ENCODE data around the gene ANKRD28. TPM values are rescaled to one million over a fixed set of nuclear protein-coding genes. Genes with fewer than 3 reads are reported as not detected.

ANKRD28 gene
- total and polyA plus RNA-seq, 9 of the 15 experiments (the other 6 are each of a cell fraction or from before 2014, with no cell fraction given), result 11.7 to 66.0 (median 36.7) TPM

DNA sequence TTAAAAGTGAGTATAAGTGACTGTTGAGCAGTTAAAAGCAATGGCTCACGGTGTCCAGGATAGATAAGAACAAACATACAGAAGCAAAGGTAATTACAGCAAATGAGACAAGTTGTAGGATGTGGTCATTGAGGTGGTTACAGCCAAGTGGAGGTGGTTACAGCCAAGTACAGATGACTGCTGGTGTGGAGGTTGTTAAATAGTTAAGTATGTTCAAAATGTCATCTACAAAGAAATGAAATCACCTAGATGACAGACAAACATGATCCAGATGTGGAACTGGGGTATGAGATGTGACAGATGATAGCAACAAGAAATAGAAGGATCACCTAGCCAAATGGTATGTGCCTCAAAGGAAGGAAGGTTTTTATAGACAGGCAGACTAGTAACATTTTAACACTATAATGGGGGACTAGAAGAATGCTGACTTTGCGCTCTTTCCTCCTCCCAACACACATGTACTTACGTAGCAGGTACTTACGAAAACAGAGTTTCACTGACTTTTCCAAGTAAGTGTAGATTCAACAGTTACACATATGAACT is 6.8 kb upstream of the ANKRD28 start (continued):
- no peak for TF ChIP-seq FOXK1 (CRISPR knock-in tag; IDR thresholded peaks at IDR 0.05; ENCODE audit: borderline replicate concordance)
- peak; percentile 30; the same call in 1 of the 2 replicates for TF ChIP-seq KLF16 (IDR thresholded peaks at IDR 0.05)
- no peak for TF ChIP-seq RAD51 (IDR thresholded peaks at IDR 0.05; ENCODE audit: borderline replicate concordance, low read depth)
- TF ChIP-seq U2AF2 (optimal IDR thresholded peaks at IDR 0.05; ENCODE audit: low read depth, low read length), result no peak
- no peak for TF ChIP-seq NFE2 (IDR thresholded peaks at IDR 0.05; ENCODE audit: low read depth)
- TF ChIP-seq TCF7L2 (IDR thresholded peaks at IDR 0.05; ENCODE audit: low read depth, low read length), result no peak
- peak; percentile 84 for TF ChIP-seq DPF2 (IDR thresholded peaks at IDR 0.05)
- peak; percentile 43; the same call in 1 of the 2 replicates for TF ChIP-seq FOXM1 (IDR thresholded peaks at IDR 0.05; ENCODE audit: low read depth)
- TF ChIP-seq FOXM1 (CRISPR knock-in tag; IDR thresholded peaks at IDR 0.05; ENCODE audit: low read depth), result no peak
- peak; percentile 81 for TF ChIP-seq EP300 (IDR thresholded peaks at IDR 0.05; ENCODE audit: low read length)
- TF ChIP-seq PYGO2 (tag; IDR thresholded peaks at IDR 0.05), result no peak
- TF ChIP-seq ZNF263 (CRISPR knock-in tag; IDR thresholded peaks at IDR 0.05; ENCODE audit: borderline replicate concordance), result no peak
- TF ChIP-seq ZNF644 (tag; IDR thresholded peaks at IDR 0.05; ENCODE audit: low read depth), result no peak
- TF ChIP-seq, protein P1, sequence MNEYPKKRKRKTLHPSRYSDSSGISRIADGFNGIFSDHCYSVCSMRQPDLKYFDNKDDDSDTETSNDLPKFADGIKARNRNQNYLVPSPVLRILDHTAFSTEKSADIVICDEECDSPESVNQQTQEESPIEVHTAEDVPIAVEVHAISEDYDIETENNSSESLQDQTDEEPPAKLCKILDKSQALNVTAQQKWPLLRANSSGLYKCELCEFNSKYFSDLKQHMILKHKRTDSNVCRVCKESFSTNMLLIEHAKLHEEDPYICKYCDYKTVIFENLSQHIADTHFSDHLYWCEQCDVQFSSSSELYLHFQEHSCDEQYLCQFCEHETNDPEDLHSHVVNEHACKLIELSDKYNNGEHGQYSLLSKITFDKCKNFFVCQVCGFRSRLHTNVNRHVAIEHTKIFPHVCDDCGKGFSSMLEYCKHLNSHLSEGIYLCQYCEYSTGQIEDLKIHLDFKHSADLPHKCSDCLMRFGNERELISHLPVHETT (CRISPR knock-in tag; conservative IDR thresholded peaks at IDR 0.05 in 1 of 2, IDR thresholded peaks at IDR 0.05 in 1 of 2), result peak in 1 of 2 experiments; percentile 50; a peak in 1 of 4 replicates
- 0 out of 2 replicates have a peak, but pooled peaks have one; percentile 18 for TF ChIP-seq GABPB1 (CRISPR knock-in tag; IDR thresholded peaks at IDR 0.05)
- TF ChIP-seq DIDO1 (tag; IDR thresholded peaks at IDR 0.05; ENCODE audit: low read depth), result no peak
- TF ChIP-seq, protein P2, sequence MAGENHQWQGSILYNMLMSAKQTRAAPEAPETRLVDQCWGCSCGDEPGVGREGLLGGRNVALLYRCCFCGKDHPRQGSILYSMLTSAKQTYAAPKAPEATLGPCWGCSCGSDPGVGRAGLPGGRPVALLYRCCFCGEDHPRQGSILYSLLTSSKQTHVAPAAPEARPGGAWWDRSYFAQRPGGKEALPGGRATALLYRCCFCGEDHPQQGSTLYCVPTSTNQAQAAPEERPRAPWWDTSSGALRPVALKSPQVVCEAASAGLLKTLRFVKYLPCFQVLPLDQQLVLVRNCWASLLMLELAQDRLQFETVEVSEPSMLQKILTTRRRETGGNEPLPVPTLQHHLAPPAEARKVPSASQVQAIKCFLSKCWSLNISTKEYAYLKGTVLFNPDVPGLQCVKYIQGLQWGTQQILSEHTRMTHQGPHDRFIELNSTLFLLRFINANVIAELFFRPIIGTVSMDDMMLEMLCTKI (IDR thresholded peaks at IDR 0.05; ENCODE audit: partially characterized antibody), result no peak
- TF ChIP-seq NEUROD1 (IDR thresholded peaks at IDR 0.05; ENCODE audit: borderline replicate concordance, low read depth, low read length, partially characterized antibody), result no peak
- 0 out of 2 replicates have a peak, but pooled peaks have one; percentile 26 for TF ChIP-seq TRIM28 (IDR thresholded peaks at IDR 0.05)
- TF ChIP-seq, protein P3, sequence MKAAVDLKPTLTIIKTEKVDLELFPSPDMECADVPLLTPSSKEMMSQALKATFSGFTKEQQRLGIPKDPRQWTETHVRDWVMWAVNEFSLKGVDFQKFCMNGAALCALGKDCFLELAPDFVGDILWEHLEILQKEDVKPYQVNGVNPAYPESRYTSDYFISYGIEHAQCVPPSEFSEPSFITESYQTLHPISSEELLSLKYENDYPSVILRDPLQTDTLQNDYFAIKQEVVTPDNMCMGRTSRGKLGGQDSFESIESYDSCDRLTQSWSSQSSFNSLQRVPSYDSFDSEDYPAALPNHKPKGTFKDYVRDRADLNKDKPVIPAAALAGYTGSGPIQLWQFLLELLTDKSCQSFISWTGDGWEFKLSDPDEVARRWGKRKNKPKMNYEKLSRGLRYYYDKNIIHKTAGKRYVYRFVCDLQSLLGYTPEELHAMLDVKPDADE (conservative IDR thresholded peaks at IDR 0.05; ENCODE audit: control insufficient read depth, low read depth, low read length), result no peak
- TF ChIP-seq MAFF (IDR thresholded peaks at IDR 0.05; ENCODE audit: low read length), result peak; percentile 92
- peak; percentile 77 for TF ChIP-seq SMARCA4 (IDR thresholded peaks at IDR 0.05)
- 0 out of 2 replicates have a peak, but pooled peaks have one; percentile 32 for TF ChIP-seq MTA2 (IDR thresholded peaks at IDR 0.05; ENCODE audit: low read depth)
- TF ChIP-seq POLR2B (IDR thresholded peaks at IDR 0.05; ENCODE audit: low read depth, partially characterized antibody), result no peak
- TF ChIP-seq MCM2 (IDR thresholded peaks at IDR 0.05; ENCODE audit: low read depth), result no peak
- TF ChIP-seq, protein P4, sequence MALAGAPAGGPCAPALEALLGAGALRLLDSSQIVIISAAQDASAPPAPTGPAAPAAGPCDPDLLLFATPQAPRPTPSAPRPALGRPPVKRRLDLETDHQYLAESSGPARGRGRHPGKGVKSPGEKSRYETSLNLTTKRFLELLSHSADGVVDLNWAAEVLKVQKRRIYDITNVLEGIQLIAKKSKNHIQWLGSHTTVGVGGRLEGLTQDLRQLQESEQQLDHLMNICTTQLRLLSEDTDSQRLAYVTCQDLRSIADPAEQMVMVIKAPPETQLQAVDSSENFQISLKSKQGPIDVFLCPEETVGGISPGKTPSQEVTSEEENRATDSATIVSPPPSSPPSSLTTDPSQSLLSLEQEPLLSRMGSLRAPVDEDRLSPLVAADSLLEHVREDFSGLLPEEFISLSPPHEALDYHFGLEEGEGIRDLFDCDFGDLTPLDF (CRISPR knock-in tag; IDR thresholded peaks at IDR 0.05), result no peak
- TF ChIP-seq ZNF583 (CRISPR knock-in tag; IDR thresholded peaks at IDR 0.05), result no peak

Data from K562 (cell line).